NCI-H748 treated with DMSO at 0.1 percent for 48 hours (cell line): ENCODE data around the gene ZNF524.

ENCODE experiments used
- DNase-seq: peaks from one replicate; lab custom pipeline; 2025; lab: John Stamatoyannopoulos, UW

ZNF524 gene

DNA sequence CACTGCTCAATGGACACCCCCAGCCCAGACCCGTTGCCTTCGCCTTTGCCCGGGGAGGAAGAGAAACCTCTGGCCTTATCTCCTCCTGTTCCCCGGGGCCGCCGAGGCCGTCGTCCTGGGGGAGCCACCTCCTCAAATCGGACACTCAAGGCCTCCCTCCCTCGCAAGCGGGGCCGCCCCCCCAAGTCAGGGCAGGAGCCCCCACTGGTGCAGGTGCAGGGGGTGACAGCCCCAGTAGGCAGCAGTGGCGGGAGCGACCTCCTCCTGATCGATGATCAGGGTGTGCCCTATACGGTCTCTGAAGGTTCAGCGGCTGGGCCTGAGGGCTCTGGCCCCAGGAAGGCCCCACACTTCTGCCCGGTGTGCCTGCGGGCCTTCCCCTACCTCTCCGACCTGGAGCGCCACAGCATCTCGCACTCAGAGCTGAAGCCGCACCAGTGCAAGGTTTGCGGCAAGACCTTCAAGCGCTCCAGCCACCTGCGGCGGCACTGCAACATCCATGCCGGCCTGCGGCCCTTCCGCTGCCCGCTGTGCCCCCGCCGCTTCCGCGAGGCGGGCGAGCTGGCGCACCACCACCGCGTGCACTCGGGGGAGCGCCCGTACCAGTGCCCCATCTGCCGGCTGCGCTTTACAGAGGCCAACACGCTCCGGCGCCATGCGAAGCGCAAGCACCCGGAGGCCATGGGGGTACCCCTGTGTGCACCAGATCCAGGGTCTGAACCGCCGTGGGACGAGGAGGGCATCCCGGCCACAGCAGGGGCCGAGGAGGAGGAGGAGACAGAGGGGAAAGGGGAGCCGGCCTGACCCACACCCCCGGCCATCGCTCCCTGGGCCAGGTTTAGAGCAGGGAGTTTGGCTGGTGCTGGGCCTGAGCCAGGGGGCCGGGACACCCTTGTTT, 2.3 kb downstream of the ZNF524 start:
- no peak for DNase-seq

GRCh38 chr19:55603115-55603514, 3.0 kb downstream of the ZNF524 start:
- DNase-seq = no peak

DNA sequence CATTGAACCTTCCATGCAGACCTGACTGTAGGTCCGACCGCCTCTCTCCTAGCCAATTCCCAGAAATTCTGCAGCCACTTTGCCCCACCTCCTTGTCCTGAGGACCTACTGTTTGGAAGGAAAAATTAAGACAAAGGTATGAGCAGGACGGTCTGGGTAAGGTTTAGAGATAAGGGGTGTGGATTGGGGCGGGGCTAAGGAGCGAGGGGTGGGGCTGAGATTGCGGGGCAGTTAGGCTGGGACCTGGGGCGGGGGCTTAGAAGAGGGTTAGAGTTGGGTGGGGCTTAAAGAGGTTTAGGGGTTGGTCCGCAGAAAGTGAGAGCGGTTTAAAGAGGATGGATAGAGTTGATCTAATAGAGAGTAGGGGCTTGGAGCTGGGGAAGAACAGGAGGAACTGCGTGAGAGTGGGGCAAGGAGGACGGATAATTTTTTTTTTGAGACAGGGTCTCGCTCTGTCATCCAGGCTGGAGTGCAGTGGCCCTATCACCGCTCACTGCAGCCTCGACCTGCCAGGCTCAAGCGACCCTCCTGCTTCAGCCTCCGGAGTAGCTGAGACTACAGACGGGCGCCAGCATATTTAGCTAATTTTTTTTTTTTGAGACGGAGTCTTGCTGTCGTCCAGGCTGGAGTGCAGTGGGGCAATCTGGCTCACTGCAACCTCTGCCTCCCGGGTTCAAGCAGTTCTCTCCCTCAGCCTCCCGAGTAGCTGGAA, 3.6 kb downstream of the ZNF524 start:
- no peak for DNase-seq

- DNase-seq = peak; percentile 94
Observed at GRCh38 chr19:55605207-55605636, 5.1 kb downstream of the ZNF524 start.

DNA sequence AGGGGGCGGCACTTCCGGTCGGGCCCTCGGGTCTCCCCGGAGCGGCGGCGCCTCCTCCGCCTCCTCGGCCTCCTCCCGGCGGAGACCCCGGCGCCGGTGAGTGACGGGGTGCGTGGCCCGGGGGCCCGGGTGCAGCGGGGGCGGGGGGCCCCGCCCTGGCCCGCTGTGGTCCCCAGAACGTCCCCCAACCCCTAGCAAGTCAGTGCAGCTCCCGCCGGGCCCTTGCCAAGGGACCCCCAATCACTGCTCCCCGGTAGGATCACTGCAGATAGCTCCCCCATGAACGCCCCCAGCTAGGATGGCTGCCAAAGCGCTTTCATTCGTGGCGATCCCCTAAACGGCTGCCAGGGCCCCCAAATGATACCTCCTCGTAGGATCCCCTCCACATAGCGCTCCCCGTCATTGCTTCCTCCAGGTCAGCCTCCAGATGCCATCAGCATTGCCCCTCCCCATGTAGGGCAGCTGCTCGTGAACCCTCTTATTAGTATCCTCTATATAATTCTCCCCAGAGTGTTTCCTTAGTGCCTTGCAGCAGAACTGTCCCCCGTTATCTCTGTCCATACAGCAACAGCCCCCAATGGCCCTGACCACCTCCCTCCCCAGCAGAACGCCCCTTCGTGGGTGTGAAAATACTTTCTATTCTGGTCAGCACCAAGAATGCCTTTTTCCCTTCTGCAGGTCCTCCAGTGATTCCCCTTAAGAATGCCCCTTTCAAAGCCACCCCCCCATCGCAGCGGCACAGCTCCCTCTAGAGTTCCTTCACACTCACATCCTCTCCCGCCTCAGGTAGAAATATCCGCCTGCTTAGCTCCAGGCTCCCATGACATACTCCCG, 5.8 kb downstream of the ZNF524 start, which contains the start of gene ZNF865:
ZNF865 (plus strand) TSS at position 11 of the 834 bp plus-strand sequence. CDS start 7,972 bp downstream, outside the sequence.
- DNase-seq = peak; percentile 88

DNA sequence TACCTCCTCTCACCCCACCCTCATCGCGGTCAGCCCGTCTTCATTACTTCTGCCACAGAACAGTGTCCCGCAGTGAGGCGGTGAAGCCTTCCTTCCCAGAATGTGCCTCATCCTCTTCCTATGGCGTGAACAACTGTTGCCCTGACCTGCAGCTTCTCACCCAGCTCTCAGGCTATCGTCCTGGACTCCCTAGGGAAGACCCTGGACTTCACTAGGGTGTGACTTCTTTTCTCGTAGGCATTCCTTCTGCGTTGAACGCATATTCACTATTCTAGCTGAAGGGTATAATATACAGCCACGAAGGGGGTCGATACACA, 6.3 kb downstream of the ZNF524 start:
- DNase-seq = no peak

- no peak for DNase-seq
Observed at GRCh38 chr19:55606817-55607216, 6.7 kb downstream of the ZNF524 start.

DNA sequence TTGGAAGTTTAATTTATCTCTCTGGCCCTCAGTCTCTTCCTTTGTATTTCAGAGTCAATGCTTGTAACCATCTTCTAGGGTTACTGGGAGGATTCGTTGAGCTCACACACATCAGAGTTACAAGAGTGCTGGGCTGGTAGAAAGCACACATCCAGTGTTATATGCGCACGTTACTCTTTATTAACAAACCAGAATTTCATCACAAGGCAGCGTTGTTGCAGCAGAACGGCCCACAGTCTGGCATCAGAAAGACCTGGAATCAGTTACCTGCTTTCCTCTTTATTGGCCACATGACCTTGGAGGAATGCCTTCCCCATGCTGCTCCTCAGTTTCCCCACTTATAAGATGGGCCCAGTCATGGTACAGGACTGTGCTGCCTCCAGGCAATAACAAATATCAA, 9.2 kb downstream of the ZNF524 start:
- no peak for DNase-seq

DNA sequence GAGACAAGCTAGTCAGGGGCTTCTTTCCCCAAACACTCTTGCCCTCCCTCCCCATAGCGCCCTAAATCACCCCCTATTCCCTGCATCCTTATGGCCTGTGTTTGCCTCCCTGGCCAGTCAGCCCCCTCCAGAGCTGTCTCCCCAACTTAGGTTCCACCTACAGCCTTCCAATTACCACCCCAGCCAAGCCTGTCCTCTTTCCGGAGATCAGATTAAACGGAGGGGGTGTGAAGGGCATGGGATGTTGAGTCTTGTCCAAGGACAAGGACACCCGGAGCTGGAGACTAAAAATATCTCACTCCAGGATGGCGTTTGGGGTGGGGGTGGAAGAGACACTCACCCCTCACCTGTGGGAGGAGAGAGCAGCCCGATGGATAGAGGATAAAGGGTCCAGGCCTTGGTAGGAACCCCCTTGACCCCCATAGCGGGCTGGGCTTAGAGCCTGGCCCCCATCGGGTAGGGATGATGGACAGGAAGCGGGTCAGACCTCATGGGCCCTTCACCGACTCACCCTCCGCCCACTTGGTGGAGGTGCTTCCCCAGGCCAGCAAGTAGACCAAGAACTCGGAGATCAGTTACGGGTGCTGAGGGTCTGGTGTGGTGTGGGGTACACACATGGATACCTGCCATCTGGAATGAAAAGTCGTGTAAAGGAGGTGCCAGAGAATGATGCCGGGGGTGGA, 11.4 kb downstream of the ZNF524 start:
- DNase-seq = no peak

DNA sequence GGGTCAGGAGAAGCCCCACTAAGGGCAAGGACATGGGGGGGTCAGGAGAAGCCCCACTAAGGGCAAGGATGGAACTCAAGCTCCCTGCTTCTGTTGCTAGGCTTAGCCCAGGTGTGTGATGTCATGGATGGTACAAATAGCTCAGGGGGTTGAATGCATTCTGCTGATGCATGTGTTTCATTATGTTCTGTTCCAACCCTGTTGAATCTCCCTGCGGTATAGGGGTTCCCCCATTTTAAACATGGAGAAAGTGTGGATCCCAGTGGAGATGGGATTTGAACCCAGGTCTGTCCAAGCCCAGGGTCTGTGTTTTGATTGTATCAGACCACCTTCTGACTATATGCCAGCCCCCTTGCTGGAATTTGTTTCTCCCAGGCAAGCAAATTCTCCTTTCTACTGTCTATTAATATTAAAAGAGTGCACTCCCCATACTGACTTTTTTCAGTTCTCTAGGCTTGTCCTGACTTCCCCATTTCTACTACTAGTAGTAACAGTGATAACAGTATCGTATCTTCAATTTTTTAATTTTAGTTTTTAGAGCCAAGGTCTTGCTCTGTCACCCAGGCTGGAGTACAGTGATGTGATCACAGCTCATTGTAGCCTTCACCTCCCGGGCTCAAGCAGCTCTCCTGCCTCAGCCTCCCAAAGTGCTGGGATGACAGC, 12.0 kb downstream of the ZNF524 start:
- no peak for DNase-seq

DNA sequence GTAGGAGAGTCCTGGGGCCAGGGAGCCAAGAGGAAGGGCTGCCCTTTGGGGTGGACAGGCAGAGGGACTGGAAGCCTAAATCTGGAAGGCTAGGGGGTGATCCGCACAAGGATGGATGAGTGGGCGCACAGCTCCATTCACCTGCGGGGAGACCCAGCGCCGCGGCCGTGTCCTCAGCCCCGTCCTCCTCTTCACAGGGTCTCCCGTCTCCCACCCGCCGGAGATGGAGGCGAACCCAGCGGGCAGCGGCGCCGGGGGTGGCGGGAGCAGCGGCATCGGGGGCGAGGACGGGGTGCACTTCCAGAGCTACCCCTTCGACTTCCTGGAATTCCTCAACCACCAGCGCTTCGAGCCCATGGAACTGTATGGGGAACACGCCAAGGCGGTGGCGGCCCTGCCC, 13.3 kb downstream of the ZNF524 start:
- no peak for DNase-seq

DNA sequence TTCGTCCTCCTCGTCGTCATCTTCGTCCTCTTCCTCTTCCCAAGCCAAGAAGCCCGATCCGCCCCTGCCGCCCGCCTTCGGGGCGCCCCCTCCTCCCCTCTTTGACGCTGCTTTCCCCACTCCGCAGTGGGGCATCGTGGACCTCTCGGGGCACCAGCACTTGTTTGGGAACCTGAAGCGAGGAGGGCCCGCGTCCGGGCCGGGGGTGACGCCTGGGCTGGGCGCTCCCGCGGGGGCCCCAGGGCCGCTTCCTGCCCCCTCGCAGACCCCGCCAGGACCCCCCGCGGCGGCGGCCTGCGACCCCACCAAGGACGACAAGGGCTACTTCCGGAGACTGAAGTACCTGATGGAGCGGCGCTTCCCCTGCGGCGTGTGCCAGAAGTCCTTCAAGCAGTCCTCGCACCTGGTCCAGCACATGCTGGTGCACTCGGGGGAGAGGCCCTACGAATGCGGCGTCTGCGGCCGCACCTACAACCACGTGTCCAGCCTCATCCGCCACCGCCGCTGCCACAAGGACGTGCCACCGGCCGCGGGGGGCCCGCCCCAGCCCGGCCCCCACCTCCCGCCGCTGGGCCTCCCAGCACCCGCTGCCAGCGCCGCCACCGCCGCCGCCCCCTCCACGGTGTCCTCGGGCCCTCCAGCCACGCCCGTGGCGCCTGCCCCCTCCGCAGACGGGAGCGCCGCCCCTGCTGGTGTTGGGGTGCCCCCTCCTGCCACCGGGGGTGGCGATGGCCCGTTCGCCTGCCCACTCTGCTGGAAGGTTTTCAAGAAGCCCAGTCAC, 14.0 kb downstream of the ZNF524 start:
- no peak for DNase-seq

- no peak for DNase-seq
Observed at GRCh38 chr19:55614711-55615542, 14.8 kb downstream of the ZNF524 start.

- no peak for DNase-seq
Observed at GRCh38 chr19:55615543-55616394, 15.7 kb downstream of the ZNF524 start.

DNA sequence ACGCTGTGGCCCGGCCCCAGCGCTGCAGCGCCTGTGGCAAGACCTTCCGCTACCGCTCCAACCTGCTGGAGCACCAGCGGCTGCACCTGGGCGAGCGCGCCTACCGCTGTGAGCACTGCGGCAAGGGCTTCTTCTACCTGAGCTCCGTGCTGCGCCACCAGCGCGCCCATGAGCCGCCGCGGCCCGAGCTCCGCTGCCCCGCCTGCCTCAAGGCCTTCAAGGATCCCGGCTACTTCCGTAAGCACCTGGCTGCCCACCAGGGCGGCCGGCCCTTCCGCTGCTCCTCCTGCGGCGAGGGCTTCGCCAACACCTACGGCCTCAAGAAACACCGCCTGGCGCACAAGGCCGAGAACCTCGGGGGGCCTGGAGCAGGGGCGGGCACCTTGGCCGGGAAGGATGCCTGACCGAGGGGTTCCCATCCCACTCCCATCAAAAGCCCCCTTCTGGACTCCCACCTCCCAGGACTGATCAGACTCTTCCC, 16.3 kb downstream of the ZNF524 start:
- DNase-seq = no peak

- DNase-seq = no peak
Observed at GRCh38 chr19:55617426-55617825, 17.3 kb downstream of the ZNF524 start.

GRCh38 chr19:55618426-55618825, 18.3 kb downstream of the ZNF524 start:
- DNase-seq = no peak

- DNase-seq = no peak
Observed at GRCh38 chr19:55619286-55619685, 19.2 kb downstream of the ZNF524 start.
